ENCODE results near the gene ZNF316. TPM values are rescaled to one million over a fixed set of nuclear protein-coding genes. Genes with fewer than 3 reads are reported as not detected.

Gene ZNF316
- total RNA-seq: 11.6 and 12.0 TPM in 2 replicates

DNA sequence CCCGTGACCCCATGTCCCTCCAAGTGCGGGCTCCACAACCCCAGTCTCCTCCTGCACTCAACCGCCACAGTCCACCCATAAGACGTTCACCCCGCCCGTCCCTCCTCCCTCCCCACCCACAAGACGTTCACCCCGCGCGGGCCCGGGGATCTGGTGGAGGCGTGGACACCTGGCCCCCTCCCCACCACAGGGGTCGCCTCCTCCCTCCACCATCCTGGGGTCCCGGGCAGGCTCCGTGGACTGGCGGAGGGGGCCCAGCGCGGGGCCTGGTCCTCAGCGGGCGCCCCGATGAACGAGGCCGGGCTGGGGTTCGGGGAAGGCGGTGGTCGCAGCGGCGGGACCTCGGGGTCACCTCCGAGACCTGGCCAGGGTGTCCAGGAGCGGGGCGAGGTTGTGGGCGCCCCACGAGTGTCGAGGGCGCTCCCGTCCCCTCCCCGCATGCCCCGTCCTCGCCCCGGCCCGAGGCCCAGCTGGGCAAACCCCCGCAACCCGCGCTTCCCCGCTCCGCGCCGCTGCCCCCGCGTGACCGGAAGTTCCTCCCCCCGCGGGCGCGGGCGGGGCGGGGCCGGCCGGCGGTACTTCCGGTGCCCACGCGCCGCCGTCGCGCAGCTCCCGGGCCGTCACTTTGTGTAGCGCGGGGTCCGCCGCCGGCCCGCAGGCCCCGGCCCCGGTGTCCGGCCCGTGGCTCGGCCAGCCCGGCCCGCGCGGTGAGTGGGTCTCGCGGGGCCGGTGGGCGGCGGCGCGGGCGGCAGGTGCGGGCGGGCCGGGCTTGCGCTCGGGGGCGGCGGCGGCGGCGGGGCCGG is at the start of gene ZNF316:
Gene ZNF316 (plus strand): TSS at position 578 of the 803 bp plus-strand sequence. CDS start 5,092 bp downstream, outside the sequence.

DNA sequence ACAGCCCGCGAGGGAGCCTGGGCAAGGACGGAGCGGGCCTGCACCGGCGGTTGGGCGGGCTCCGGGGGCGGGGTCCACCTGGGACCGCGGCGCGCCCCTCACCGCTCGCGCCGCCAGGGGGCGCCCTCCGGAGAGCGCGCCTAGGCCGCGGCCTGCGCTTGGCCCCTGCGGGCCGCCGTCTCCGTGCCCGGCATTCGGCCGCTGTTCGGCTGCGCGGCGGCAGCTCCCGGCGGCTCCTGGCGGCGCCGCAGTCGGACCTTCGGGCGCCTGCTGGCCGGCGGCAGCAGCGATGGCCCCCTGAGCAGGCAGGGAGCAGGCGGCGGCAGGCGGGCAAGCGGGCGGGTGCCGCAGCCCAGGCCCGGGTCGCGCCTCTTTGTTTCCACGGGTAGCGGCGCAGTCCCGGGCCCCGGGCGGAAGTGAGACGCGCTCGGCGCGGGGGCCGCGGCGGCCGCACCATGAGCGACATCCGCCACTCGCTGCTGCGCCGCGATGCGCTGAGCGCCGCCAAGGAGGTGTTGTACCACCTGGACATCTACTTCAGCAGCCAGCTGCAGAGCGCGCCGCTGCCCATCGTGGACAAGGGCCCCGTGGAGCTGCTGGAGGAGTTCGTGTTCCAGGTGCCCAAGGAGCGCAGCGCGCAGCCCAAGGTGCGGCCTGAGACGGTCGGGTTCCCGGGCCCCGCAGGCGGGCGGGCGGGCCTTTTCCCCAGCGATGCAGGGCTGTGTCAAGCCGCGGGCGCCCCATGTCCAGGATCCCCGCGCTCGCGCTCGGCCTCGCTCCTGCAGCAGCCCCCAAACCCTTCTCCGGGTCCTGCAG is 47.1 kb upstream of the ZNF316 start, which contains the start of gene INTS15:
Gene INTS15 (plus strand): TSS at position 193 of the 816 bp plus-strand sequence. CDS start 263 bp downstream, at position 456.

GRCh38 chr7:6614953-6615722 is 22.0 kb upstream of the ZNF316 start, which contains the start of gene ZNF853:
Gene ZNF853, plus strand, starts transcription at chr7:6615610. Its CDS starts 565 bp downstream, at chr7:6616175.

Other genes with a start within 250 kb of the ZNF316 start
- gene DAGLB, start 189.4 kb upstream of the ZNF316 start, total RNA-seq: 9.0 and 10.0 TPM in 2 replicates
- 208 TPM in 2 replicates for gene KDELR2, start 153.2 kb upstream of the ZNF316 start, total RNA-seq
- gene GRID2IP, start 85.9 kb upstream of the ZNF316 start, total RNA-seq: not detected in 2 replicates
- gene ZDHHC4, start 59.9 kb upstream of the ZNF316 start, total RNA-seq: 29.9 and 33.5 TPM in 2 replicates
- 15.2 and 18.0 TPM in 2 replicates for gene INTS15, start 47.3 kb upstream of the ZNF316 start, total RNA-seq
- gene ZNF853, start 21.7 kb upstream of the ZNF316 start, total RNA-seq: 0.73 and 1.1 TPM in 2 replicates
- 12.8 and 14.4 TPM in 2 replicates for gene ZNF12, start 69.6 kb downstream of the ZNF316 start, total RNA-seq
- not detected in 2 replicates for gene RSPH10B2, start 116.8 kb downstream of the ZNF316 start, total RNA-seq
- gene CCZ1B, start 189.0 kb downstream of the ZNF316 start, total RNA-seq: 19.6 and 29.5 TPM in 2 replicates

Measured in cardiac ventricle fibroblast (primary cell).